Testis (tissue), 2 donors: ENCODE measurements around the gene EXOC3.

Experiments
- POLR2A ChIP-seq: fragments of 450-650 bp; IDR thresholded peaks from one replicate; pipeline ENCODE4 v1.6.1; 2017; ENCODE audit warnings: antibody characterized with exemption, mild to moderate bottlenecking, moderate library complexity
- TF ChIP-seq, protein P1 (sequence below), 3 experiments: fragments of 450-650 bp in 2 of 3; fragments of 200-600 bp in 1 of 3; sonication (generic) in 1 of 3; IDR thresholded peaks; one replicate each; pipeline ENCODE4 v1.5.1; 2016 to 2019; ENCODE audit warnings: antibody characterized with exemption in 3 of 3, mild to moderate bottlenecking in 2 of 3, moderate library complexity in 1 of 3

DNA sequence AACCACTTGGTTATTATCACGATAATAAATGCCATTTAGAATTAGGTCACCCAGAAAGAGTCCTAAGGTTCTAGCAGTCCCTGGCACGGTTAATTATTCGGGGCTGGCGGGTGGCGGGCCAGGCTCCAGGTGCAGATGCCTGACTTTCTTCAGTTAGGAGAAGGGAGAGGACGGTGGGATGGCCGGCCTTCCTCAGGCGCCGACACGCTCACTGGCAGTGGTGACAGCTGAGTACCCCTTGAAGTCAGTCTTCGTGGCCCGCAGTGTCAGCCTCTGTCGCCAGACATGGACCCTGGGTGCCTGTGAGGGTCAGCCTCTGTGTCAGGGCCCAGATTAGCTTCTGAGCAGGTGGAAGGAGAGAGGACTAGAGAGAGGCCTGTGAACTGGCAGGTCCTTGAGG is 21.1 kb upstream of the EXOC3 start:
- no peak for TF ChIP-seq POLR2A
- TF ChIP-seq, protein P1, sequence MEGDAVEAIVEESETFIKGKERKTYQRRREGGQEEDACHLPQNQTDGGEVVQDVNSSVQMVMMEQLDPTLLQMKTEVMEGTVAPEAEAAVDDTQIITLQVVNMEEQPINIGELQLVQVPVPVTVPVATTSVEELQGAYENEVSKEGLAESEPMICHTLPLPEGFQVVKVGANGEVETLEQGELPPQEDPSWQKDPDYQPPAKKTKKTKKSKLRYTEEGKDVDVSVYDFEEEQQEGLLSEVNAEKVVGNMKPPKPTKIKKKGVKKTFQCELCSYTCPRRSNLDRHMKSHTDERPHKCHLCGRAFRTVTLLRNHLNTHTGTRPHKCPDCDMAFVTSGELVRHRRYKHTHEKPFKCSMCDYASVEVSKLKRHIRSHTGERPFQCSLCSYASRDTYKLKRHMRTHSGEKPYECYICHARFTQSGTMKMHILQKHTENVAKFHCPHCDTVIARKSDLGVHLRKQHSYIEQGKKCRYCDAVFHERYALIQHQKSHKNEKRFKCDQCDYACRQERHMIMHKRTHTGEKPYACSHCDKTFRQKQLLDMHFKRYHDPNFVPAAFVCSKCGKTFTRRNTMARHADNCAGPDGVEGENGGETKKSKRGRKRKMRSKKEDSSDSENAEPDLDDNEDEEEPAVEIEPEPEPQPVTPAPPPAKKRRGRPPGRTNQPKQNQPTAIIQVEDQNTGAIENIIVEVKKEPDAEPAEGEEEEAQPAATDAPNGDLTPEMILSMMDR (IDR thresholded peaks at IDR 0.05), result no peak
